GM12878 (cell line): Measurements from ENCODE around the gene CELSR3. TPM values are rescaled to one million over a fixed set of nuclear protein-coding genes. Genes with fewer than 3 reads are reported as not detected.

Experiments
- ATAC-seq: fragments of 200-7000 bp; cut with Tn5 transposase; 3 replicates; pipeline ENCODE4 v1.9.1; 2020; ENCODE audit warnings: mild to moderate bottlenecking, moderate library complexity
- BruUV-seq: library from RNA; stranded (reverse); fragments of 400-500 nt; replicated peaks from 2 replicates; lab custom pipeline; 2021; lab: Mats Ljungman, UMichigan
- CTCF ChIA-PET: fragments of 300-600 bp; sonication (Branson Sonifier 250); formaldehyde crosslinking; extraction: SDS; loops from one replicate; lab custom pipeline; 2021; ENCODE audit warnings: inconsistent platforms; lab: Yijun Ruan, JAX
- POLR2A ChIA-PET: fragments of 350-600 bp; formaldehyde crosslinking; extraction: SDS; loops from one replicate; lab custom pipeline; 2021; ENCODE audit warnings: inconsistent platforms; lab: Charles Lee
- RAD21 ChIA-PET: fragments of 300-600 bp; sonication (Branson Sonifier 250); formaldehyde crosslinking; loops from one replicate; lab custom pipeline; 2023; ENCODE audit warnings: antibody characterized with exemption; ENCODE audit not compliant: unreplicated experiment; lab: Charles Lee
- SMC1A ChIA-PET: fragments of 300-600 bp; sonication (Branson Sonifier 250); formaldehyde crosslinking; loops from one replicate; lab custom pipeline; 2023; ENCODE audit not compliant: unreplicated experiment, uncharacterized antibody; lab: Charles Lee
- DNase-seq: peaks from one replicate; pipeline ENCODE4 v3.0.0-alpha.2; 2011; ENCODE audit warnings: low read depth, low spot score
- FAIRE-seq: peaks from 3 replicates; lab custom pipeline; 2011; peaks lifted over from hg19 to GRCh38; lab: Jason Lieb, UNC
- H2AFZ ChIP-seq: 2 replicates; pipeline ENCODE4 v1.6.0; 2011; ENCODE audit warnings: low read depth, low read length, control low read depth; ENCODE audit not compliant: control insufficient read depth
- H3K27ac ChIP-seq: 2 replicates; pipeline ENCODE4 v1.5.1; 2011; ENCODE audit warnings: control low read depth; ENCODE audit not compliant: control insufficient read depth, insufficient read depth
- H3K27me3 ChIP-seq, 2 experiments: replicated peaks in 1 of 2; 2 replicates each; pipeline versions ENCODE4 v1.6.0 to v1.6.1; 2011; ENCODE audit warnings: low read length in 1 of 2; ENCODE audit not compliant: control insufficient read depth in 2 of 2, insufficient read depth in 2 of 2
- H3K36me3 ChIP-seq, 2 experiments: 2 replicates each; pipeline ENCODE4 v1.5.1; 2011; ENCODE audit warnings: low read length in 1 of 2; ENCODE audit not compliant: control insufficient read depth in 2 of 2, insufficient read depth in 2 of 2
- H3K4me1 ChIP-seq: 2 replicates; pipeline ENCODE4 v1.6.1; 2011; ENCODE audit warnings: mild to moderate bottlenecking, low read length, moderate library complexity, mixed read lengths; ENCODE audit not compliant: control insufficient read depth, insufficient read depth
- H3K4me2 ChIP-seq: 2 replicates; pipeline ENCODE4 v1.6.0; 2011; ENCODE audit warnings: control low read depth; ENCODE audit not compliant: control insufficient read depth, insufficient read depth
- H3K4me3 ChIP-seq: fragments of 200-600 bp; sonication (generic); 2 replicates; pipeline ENCODE4 v1.5.1; 2016
- H3K79me2 ChIP-seq: 2 replicates; pipeline ENCODE4 v1.6.0; 2011; ENCODE audit warnings: low read length; ENCODE audit not compliant: control insufficient read depth, insufficient read depth
- H3K9ac ChIP-seq: 2 replicates; pipeline ENCODE4 v1.8.0; 2011; ENCODE audit warnings: low read length, control low read depth, mixed read lengths; ENCODE audit not compliant: control insufficient read depth, insufficient read depth
- H3K9me3 ChIP-seq: replicated peaks from 3 replicates; pipeline ENCODE4 v1.5.1; 2011; ENCODE audit warnings: mild to moderate bottlenecking, low read length; ENCODE audit not compliant: control insufficient read depth, insufficient read depth
- H4K20me1 ChIP-seq: 2 replicates; pipeline ENCODE4 v1.6.0; 2011; ENCODE audit not compliant: control insufficient read depth, insufficient read depth
- CEBPB ChIP-seq, 2 experiments: fragments of 150-350 bp in 1 of 2; IDR thresholded peaks; 2 replicates each; pipeline ENCODE4 v1.6.1; 2012 to 2014; ENCODE audit warnings: low read depth in 2 of 2, low read length in 2 of 2, borderline replicate concordance in 1 of 2, inconsistent platforms in 1 of 2
- HDAC6 ChIP-seq: fragments of 200-600 bp; sonication (generic); IDR thresholded peaks from one replicate; pipeline ENCODE4 v1.8.0; 2017; ENCODE audit warnings: antibody characterized with exemption; ENCODE audit not compliant: unreplicated experiment
- IKZF2 ChIP-seq, 2 experiments: fragments of 450-650 bp; IDR thresholded peaks; 2 replicates each; pipeline ENCODE4 v1.6.1; 2017; ENCODE audit warnings: mild to moderate bottlenecking in 2 of 2, moderate library complexity in 2 of 2
- MXI1 ChIP-seq: fragments of 150-350 bp; IDR thresholded peaks from 2 replicates; pipeline ENCODE4 v1.6.1; 2011; ENCODE audit warnings: low read depth, mild to moderate bottlenecking, inconsistent platforms, low read length, improper control_type of control experiment
- SKIL ChIP-seq: fragments of 450-650 bp; IDR thresholded peaks from 2 replicates; pipeline ENCODE4 v1.6.1; 2017; ENCODE audit warnings: mild to moderate bottlenecking, low read depth, inconsistent platforms; ENCODE audit not compliant: poor library complexity, severe bottlenecking
- SREBF1 ChIP-seq: IDR thresholded peaks from 2 replicates; pipeline ENCODE4 v1.6.1; 2012; ENCODE audit warnings: mild to moderate bottlenecking, low read length
- WRNIP1 ChIP-seq: IDR thresholded peaks from 2 replicates; pipeline ENCODE4 v1.6.1; 2011; ENCODE audit warnings: low read depth, low read length, improper control_type of control experiment, borderline replicate concordance
- YBX1 ChIP-seq: fragments of 450-650 bp; IDR thresholded peaks from 2 replicates; pipeline ENCODE4 v1.6.1; 2016; ENCODE audit warnings: antibody characterized with exemption
- ZNF207 ChIP-seq: fragments of 450-650 bp; IDR thresholded peaks from 2 replicates; pipeline ENCODE4 v1.6.1; 2014; ENCODE audit warnings: antibody characterized with exemption, mild to moderate bottlenecking, borderline replicate concordance
- WGBS: methylation state at CpG from one replicate; pipeline ENCODE4 v1.1.6; 2016; ENCODE audit warnings: low lambda C conversion rate; ENCODE audit not compliant: insufficient replicate concordance, insufficient coverage; ENCODE audit errors: missing lambda C conversion rate; 5-methylcytosine and 5-hydroxymethylcytosine counted together
- in situ Hi-C: fragments of 300-500 bp; cut with MboI; formaldehyde crosslinking; loops from 9 replicates; pipeline ENCODE4 v1.14.3; 2018; ENCODE audit warnings: mixed read lengths
- intact Hi-C: fragments of 100-400 bp; cut with micrococcal nuclease; formaldehyde crosslinking; loops from one replicate; pipeline ENCODE4 v1.14.2; 2022; ENCODE audit not compliant: unreplicated experiment
- polyA plus RNA-seq, 11 experiments: library from polyadenylated mRNA; depleted of rRNA in 4 of 11; unstranded in 6 of 11; stranded (reverse) in 5 of 11; fragments of >200 nt; fragmentation: Nextera tagmentation in 4 of 11; fragmentation: Illumina TruSeq in 1 of 11; extraction: Ambion mirVana in 4 of 11; extraction: Trizol in 1 of 11; gene quantifications; 1 replicate in 1 of 11; 2 replicates in 10 of 11; pipeline versions ENCODE4 v1.2.1 to v1.2.3, GENCODE V29; 2011 to 2016; ENCODE audit warnings: inconsistent platforms in 2 of 11, missing spikeins in 2 of 11, low read depth in 1 of 11
- total RNA-seq, 4 experiments: library from RNA; depleted of rRNA in 3 of 4; stranded (reverse); fragments of >200 nt in 3 of 4; fragmentation: Illumina TruSeq in 1 of 4; extraction: Trizol in 1 of 4; gene quantifications; 2 replicates each; pipeline versions ENCODE4 v1.2.1 to v1.2.3, GENCODE V29; 2013 to 2021
- TF ChIP-seq, protein P1 (sequence below): fragments of 450-650 bp; IDR thresholded peaks from 2 replicates; pipeline ENCODE4 v1.6.1; 2016; ENCODE audit warnings: mild to moderate bottlenecking
- TF ChIP-seq, protein P2 (sequence below): fragments of 450-650 bp; conservative IDR thresholded peaks from 2 replicates; pipeline ENCODE4 v1.6.1; 2017; ENCODE audit warnings: mild to moderate bottlenecking, moderate library complexity
- TF ChIP-seq, protein P3 (sequence below): IDR thresholded peaks from 2 replicates; pipeline ENCODE4 v1.6.1; 2012; ENCODE audit warnings: mild to moderate bottlenecking, low read depth, low read length

The CELSR3 gene
- total and polyA plus RNA-seq, 10 of the 15 experiments (the other 5 are each of a cell fraction or from before 2014, with no cell fraction given) = 0.08 to 1.6 (median 0.57) TPM

GRCh38 chr3:48588230-48588629, 74.5 kb downstream of the CELSR3 start:
- BruUV-seq = no TSS peak
- Histone ChIP-seq H3K4me3 (no peak overlapping the region), H3K79me2 (no peaks in the 10 kb centered on the region), H2AFZ (no peak overlapping the region), H3K4me2 (no peak overlapping the region), H3K9ac (no peak overlapping the region), H3K4me1 (no peaks in the 10 kb centered on the region), H3K36me3 (no peaks in the 10 kb centered on the region), H4K20me1 (no peaks in the 10 kb centered on the region), H3K27me3 (no peaks in the 10 kb centered on the region), H3K9me3 (no peaks in the 10 kb centered on the region), H3K27ac (no peak overlapping the region)
- FAIRE-seq = no peak
- no peak for DNase-seq
- WGBS = 58% methylated on average over 15 of the region's 15 CpGs
- in situ Hi-C loops (no loop called here), intact Hi-C loops (no loop called here)
- ChIA-PET RAD21 (no interaction called here), CTCF (no interaction called here), POLR2A (no interaction called here), SMC1A (no interaction called here)
- no peak for TF ChIP-seq MXI1
- no peak for TF ChIP-seq SREBF1
- TF ChIP-seq, protein P1, sequence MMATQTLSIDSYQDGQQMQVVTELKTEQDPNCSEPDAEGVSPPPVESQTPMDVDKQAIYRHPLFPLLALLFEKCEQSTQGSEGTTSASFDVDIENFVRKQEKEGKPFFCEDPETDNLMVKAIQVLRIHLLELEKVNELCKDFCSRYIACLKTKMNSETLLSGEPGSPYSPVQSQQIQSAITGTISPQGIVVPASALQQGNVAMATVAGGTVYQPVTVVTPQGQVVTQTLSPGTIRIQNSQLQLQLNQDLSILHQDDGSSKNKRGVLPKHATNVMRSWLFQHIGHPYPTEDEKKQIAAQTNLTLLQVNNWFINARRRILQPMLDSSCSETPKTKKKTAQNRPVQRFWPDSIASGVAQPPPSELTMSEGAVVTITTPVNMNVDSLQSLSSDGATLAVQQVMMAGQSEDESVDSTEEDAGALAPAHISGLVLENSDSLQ = no peak
- TF ChIP-seq HDAC6 = no peak
- TF ChIP-seq CEBPB (IDR thresholded peaks at IDR 0.05; ENCODE audit: borderline replicate concordance in 1 of 2, low read depth in 2 of 2, low read length in 2 of 2) = no peak
- TF ChIP-seq, protein P2, sequence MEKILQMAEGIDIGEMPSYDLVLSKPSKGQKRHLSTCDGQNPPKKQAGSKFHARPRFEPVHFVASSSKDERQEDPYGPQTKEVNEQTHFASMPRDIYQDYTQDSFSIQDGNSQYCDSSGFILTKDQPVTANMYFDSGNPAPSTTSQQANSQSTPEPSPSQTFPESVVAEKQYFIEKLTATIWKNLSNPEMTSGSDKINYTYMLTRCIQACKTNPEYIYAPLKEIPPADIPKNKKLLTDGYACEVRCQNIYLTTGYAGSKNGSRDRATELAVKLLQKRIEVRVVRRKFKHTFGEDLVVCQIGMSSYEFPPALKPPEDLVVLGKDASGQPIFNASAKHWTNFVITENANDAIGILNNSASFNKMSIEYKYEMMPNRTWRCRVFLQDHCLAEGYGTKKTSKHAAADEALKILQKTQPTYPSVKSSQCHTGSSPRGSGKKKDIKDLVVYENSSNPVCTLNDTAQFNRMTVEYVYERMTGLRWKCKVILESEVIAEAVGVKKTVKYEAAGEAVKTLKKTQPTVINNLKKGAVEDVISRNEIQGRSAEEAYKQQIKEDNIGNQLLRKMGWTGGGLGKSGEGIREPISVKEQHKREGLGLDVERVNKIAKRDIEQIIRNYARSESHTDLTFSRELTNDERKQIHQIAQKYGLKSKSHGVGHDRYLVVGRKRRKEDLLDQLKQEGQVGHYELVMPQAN = no peak
- TF ChIP-seq ZNF207 = no peak
- no peak for TF ChIP-seq SKIL
- TF ChIP-seq YBX1 = no peak
- TF ChIP-seq WRNIP1 = no peak
- TF ChIP-seq, protein P3, sequence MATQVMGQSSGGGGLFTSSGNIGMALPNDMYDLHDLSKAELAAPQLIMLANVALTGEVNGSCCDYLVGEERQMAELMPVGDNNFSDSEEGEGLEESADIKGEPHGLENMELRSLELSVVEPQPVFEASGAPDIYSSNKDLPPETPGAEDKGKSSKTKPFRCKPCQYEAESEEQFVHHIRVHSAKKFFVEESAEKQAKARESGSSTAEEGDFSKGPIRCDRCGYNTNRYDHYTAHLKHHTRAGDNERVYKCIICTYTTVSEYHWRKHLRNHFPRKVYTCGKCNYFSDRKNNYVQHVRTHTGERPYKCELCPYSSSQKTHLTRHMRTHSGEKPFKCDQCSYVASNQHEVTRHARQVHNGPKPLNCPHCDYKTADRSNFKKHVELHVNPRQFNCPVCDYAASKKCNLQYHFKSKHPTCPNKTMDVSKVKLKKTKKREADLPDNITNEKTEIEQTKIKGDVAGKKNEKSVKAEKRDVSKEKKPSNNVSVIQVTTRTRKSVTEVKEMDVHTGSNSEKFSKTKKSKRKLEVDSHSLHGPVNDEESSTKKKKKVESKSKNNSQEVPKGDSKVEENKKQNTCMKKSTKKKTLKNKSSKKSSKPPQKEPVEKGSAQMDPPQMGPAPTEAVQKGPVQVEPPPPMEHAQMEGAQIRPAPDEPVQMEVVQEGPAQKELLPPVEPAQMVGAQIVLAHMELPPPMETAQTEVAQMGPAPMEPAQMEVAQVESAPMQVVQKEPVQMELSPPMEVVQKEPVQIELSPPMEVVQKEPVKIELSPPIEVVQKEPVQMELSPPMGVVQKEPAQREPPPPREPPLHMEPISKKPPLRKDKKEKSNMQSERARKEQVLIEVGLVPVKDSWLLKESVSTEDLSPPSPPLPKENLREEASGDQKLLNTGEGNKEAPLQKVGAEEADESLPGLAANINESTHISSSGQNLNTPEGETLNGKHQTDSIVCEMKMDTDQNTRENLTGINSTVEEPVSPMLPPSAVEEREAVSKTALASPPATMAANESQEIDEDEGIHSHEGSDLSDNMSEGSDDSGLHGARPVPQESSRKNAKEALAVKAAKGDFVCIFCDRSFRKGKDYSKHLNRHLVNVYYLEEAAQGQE = no peak
- TF ChIP-seq IKZF2 (IDR thresholded peaks at IDR 0.05) = no peak
- ATAC-seq = no peak
